ENCODE measurements around the gene CKAP5.

- TF ChIP-seq, protein P1, sequence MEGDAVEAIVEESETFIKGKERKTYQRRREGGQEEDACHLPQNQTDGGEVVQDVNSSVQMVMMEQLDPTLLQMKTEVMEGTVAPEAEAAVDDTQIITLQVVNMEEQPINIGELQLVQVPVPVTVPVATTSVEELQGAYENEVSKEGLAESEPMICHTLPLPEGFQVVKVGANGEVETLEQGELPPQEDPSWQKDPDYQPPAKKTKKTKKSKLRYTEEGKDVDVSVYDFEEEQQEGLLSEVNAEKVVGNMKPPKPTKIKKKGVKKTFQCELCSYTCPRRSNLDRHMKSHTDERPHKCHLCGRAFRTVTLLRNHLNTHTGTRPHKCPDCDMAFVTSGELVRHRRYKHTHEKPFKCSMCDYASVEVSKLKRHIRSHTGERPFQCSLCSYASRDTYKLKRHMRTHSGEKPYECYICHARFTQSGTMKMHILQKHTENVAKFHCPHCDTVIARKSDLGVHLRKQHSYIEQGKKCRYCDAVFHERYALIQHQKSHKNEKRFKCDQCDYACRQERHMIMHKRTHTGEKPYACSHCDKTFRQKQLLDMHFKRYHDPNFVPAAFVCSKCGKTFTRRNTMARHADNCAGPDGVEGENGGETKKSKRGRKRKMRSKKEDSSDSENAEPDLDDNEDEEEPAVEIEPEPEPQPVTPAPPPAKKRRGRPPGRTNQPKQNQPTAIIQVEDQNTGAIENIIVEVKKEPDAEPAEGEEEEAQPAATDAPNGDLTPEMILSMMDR (IDR thresholded peaks at IDR 0.05 in 8 of 11, conservative IDR thresholded peaks at IDR 0.05 in 3 of 11), result no peak
- no peak for TF ChIP-seq POLR2A (IDR thresholded peaks at IDR 0.05)
Measured at GRCh38 chr11:46894506-46894905, 48.4 kb upstream of the CKAP5 start.
